HG03571 (cell line): ENCODE results near the gene LDLRAD3.

Experiments used
- ATAC-seq: cut with Tn5 transposase; IDR thresholded peaks from one replicate; pipeline ENCODE4 v1.9.1; 2021; ENCODE audit not compliant: unreplicated experiment

Gene LDLRAD3

GRCh38 chr11:36014898-36015665 lies 71.2 kb downstream of the LDLRAD3 start:
- ATAC-seq, result no peak

- no peak for ATAC-seq
Observed at GRCh38 chr11:36015799-36016198, 71.9 kb downstream of the LDLRAD3 start.

- no peak for ATAC-seq
Observed at GRCh38 chr11:36016263-36016662, 72.4 kb downstream of the LDLRAD3 start.

GRCh38 chr11:36016709-36017108 lies 72.8 kb downstream of the LDLRAD3 start:
- ATAC-seq, result no peak

- ATAC-seq, result no peak
Observed at GRCh38 chr11:36019005-36019596, 75.2 kb downstream of the LDLRAD3 start.

GRCh38 chr11:36019722-36020121 lies 75.9 kb downstream of the LDLRAD3 start:
- no peak for ATAC-seq

- no peak for ATAC-seq
Observed at GRCh38 chr11:36022882-36023281, 79.0 kb downstream of the LDLRAD3 start.

- ATAC-seq, result no peak
Observed at GRCh38 chr11:36023922-36024321, 80.1 kb downstream of the LDLRAD3 start.

GRCh38 chr11:36024716-36025115 lies 80.9 kb downstream of the LDLRAD3 start:
- no peak for ATAC-seq

GRCh38 chr11:36026315-36026968 lies 82.6 kb downstream of the LDLRAD3 start:
- ATAC-seq, result no peak

GRCh38 chr11:36027731-36028130 lies 83.9 kb downstream of the LDLRAD3 start:
- ATAC-seq, result no peak

GRCh38 chr11:36029616-36030015 lies 85.8 kb downstream of the LDLRAD3 start:
- no peak for ATAC-seq

- ATAC-seq, result no peak
Observed at GRCh38 chr11:36030731-36031281, 86.9 kb downstream of the LDLRAD3 start.

GRCh38 chr11:36033082-36033751 lies 89.4 kb downstream of the LDLRAD3 start:
- no peak for ATAC-seq

GRCh38 chr11:36033936-36034335 lies 90.1 kb downstream of the LDLRAD3 start:
- no peak for ATAC-seq

GRCh38 chr11:36034551-36035331 lies 90.9 kb downstream of the LDLRAD3 start:
- ATAC-seq, result no peak

- ATAC-seq, result no peak
Observed at GRCh38 chr11:36035454-36035853, 91.6 kb downstream of the LDLRAD3 start.

GRCh38 chr11:36035999-36036398 lies 92.1 kb downstream of the LDLRAD3 start:
- no peak for ATAC-seq

- ATAC-seq, result no peak
Observed at GRCh38 chr11:36037031-36037430, 93.2 kb downstream of the LDLRAD3 start.

GRCh38 chr11:36038541-36038940 lies 94.7 kb downstream of the LDLRAD3 start:
- ATAC-seq, result no peak

- no peak for ATAC-seq
Observed at GRCh38 chr11:36039471-36039870, 95.6 kb downstream of the LDLRAD3 start.
